Measurements from ENCODE around the gene RAB44. TPM values are rescaled to one million over a fixed set of nuclear protein-coding genes. Genes with fewer than 3 reads are reported as not detected.

The RAB44 gene
- total RNA-seq, 1 donor from 2014 or later: not detected

- H3K27me3 Mint-ChIP-seq (ENCODE audit: insufficient read depth, low read depth): peaks cover 12% of the 10 kb centered on the region
- Histone ChIP-seq H3K4me3 (no peak overlapping the region), H3K4me1 (no peaks in the 10 kb centered on the region), H4K20me1 (ENCODE audit: low read depth) (no peaks in the 10 kb centered on the region), H2AFZ (replicated peaks) (no peak overlapping the region), H3K27ac (no peak overlapping the region), H3K9me3 (ENCODE audit: low read depth) (no peaks in the 10 kb centered on the region), H3F3A (ENCODE audit: low read depth) (no peaks in the 10 kb centered on the region), H3K79me2 (ENCODE audit: low read depth) (no peaks in the 10 kb centered on the region), H3K4me2 (no peak overlapping the region), H3K27me3 (no peaks in the 10 kb centered on the region), H3K9ac (no peak overlapping the region), H3K36me3 (no peaks in the 10 kb centered on the region)
- H3K27ac Mint-ChIP-seq: no peak overlapping the region
- DNase-seq (ENCODE audit: low spot score): no peak
- H3K36me3 Mint-ChIP-seq: no peaks in the 10 kb centered on the region
- peaks cover 2% of the 10 kb centered on the region for H3K9me3 Mint-ChIP-seq
- H3K4me3 Mint-ChIP-seq: no peak overlapping the region
- no peaks in the 10 kb centered on the region for H3K4me1 Mint-ChIP-seq
- TF ChIP-seq EZH2phosphoT487 (IDR thresholded peaks at IDR 0.05) (no peak), EZH2 (IDR thresholded peaks at IDR 0.05) (no peak), CTCF (IDR thresholded peaks at IDR 0.05) (no peak)
Measured at GRCh38 chr6:36688739-36689075, 8.9 kb upstream of the RAB44 start.

GRCh38 chr6:36691011-36691410 is 6.6 kb upstream of the RAB44 start:
- Histone ChIP-seq H3K4me2 (no peak overlapping the region), H2AFZ (replicated peaks) (no peak overlapping the region), H4K20me1 (ENCODE audit: low read depth) (no peaks in the 10 kb centered on the region), H3K79me2 (ENCODE audit: low read depth) (no peaks in the 10 kb centered on the region), H3K27ac (no peak overlapping the region), H3K36me3 (no peaks in the 10 kb centered on the region), H3K4me3 (no peak overlapping the region), H3F3A (ENCODE audit: low read depth) (no peaks in the 10 kb centered on the region), H3K9me3 (ENCODE audit: low read depth) (no peaks in the 10 kb centered on the region), H3K27me3 (no peaks in the 10 kb centered on the region), H3K9ac (no peak overlapping the region), H3K4me1 (no peaks in the 10 kb centered on the region)
- Mint-ChIP-seq H3K27ac (no peak overlapping the region), H3K36me3 (no peaks in the 10 kb centered on the region), H3K4me1 (no peaks in the 10 kb centered on the region), H3K27me3 (ENCODE audit: insufficient read depth, low read depth) (peaks cover 6% of the 10 kb centered on the region), H3K4me3 (no peak overlapping the region), H3K9me3 (peaks cover 2% of the 10 kb centered on the region)
- DNase-seq (ENCODE audit: low spot score): no peak
- no peak for TF ChIP-seq CTCF (IDR thresholded peaks at IDR 0.05)
- no peak for TF ChIP-seq EZH2 (IDR thresholded peaks at IDR 0.05)
- no peak for TF ChIP-seq EZH2phosphoT487 (IDR thresholded peaks at IDR 0.05)

GRCh38 chr6:36691612-36692011 is 6.0 kb upstream of the RAB44 start:
- no peaks in the 10 kb centered on the region for H3K27me3 ChIP-seq
- no peaks in the 10 kb centered on the region for H3K4me1 Mint-ChIP-seq
- H3K4me1 ChIP-seq: no peaks in the 10 kb centered on the region
- no peak overlapping the region for H3K27ac ChIP-seq
- H3K27ac Mint-ChIP-seq: no peak overlapping the region
- no peaks in the 10 kb centered on the region for H3K79me2 ChIP-seq (ENCODE audit: low read depth)
- no peaks in the 10 kb centered on the region for H3K36me3 Mint-ChIP-seq
- H3K4me2 ChIP-seq: no peak overlapping the region
- H3K36me3 ChIP-seq: no peaks in the 10 kb centered on the region
- H3K4me3 ChIP-seq: no peak overlapping the region
- H2AFZ ChIP-seq (replicated peaks): no peak overlapping the region
- TF ChIP-seq EZH2phosphoT487 (IDR thresholded peaks at IDR 0.05): no peak
- no peaks in the 10 kb centered on the region for H4K20me1 ChIP-seq (ENCODE audit: low read depth)
- no peak overlapping the region for H3K9ac ChIP-seq
- no peak for DNase-seq (ENCODE audit: low spot score)
- no peak overlapping the region for H3K4me3 Mint-ChIP-seq
- peaks cover 2% of the 10 kb centered on the region for H3K9me3 Mint-ChIP-seq
- H3K27me3 Mint-ChIP-seq (ENCODE audit: insufficient read depth, low read depth): peaks cover 6% of the 10 kb centered on the region
- H3F3A ChIP-seq (ENCODE audit: low read depth): no peaks in the 10 kb centered on the region
- H3K9me3 ChIP-seq (ENCODE audit: low read depth): no peaks in the 10 kb centered on the region

GRCh38 chr6:36692220-36692619 is 5.4 kb upstream of the RAB44 start:
- H4K20me1 ChIP-seq (ENCODE audit: low read depth): no peaks in the 10 kb centered on the region
- H3K4me1 ChIP-seq: no peaks in the 10 kb centered on the region
- no peak for DNase-seq (ENCODE audit: low spot score)
- no peaks in the 10 kb centered on the region for H3K27me3 ChIP-seq
- H3K9me3 ChIP-seq (ENCODE audit: low read depth): no peaks in the 10 kb centered on the region
- TF ChIP-seq EZH2phosphoT487 (IDR thresholded peaks at IDR 0.05) (no peak), EZH2 (IDR thresholded peaks at IDR 0.05) (no peak), CTCF (IDR thresholded peaks at IDR 0.05) (no peak)
- H2AFZ ChIP-seq (replicated peaks): no peak overlapping the region
- H3K4me2 ChIP-seq: no peak overlapping the region
- no peak overlapping the region for H3K4me3 Mint-ChIP-seq
- H3K9ac ChIP-seq: no peak overlapping the region
- peaks cover 6% of the 10 kb centered on the region for H3K27me3 Mint-ChIP-seq (ENCODE audit: insufficient read depth, low read depth)
- no peaks in the 10 kb centered on the region for H3K79me2 ChIP-seq (ENCODE audit: low read depth)
- no peak overlapping the region for H3K27ac Mint-ChIP-seq
- H3K4me3 ChIP-seq: no peak overlapping the region
- H3K27ac ChIP-seq: no peak overlapping the region
- H3K9me3 Mint-ChIP-seq: peaks cover 2% of the 10 kb centered on the region
- H3F3A ChIP-seq (ENCODE audit: low read depth): no peaks in the 10 kb centered on the region
- no peaks in the 10 kb centered on the region for H3K36me3 ChIP-seq
- H3K36me3 Mint-ChIP-seq: no peaks in the 10 kb centered on the region
- no peaks in the 10 kb centered on the region for H3K4me1 Mint-ChIP-seq
